Epithelial cell of proximal tubule (primary cell): ENCODE measurements around the gene MCC. TPM values are rescaled to one million over a fixed set of nuclear protein-coding genes. Genes with fewer than 3 reads are reported as not detected.

ENCODE experiments used
- DNase-seq: peaks from one replicate; pipeline ENCODE4 v3.0.0-alpha.2; 2011; ENCODE audit warnings: low read depth
- H3K4me3 ChIP-seq: 2 replicates; pipeline ENCODE4 v1.5.1; 2011; ENCODE audit warnings: low read depth, mild to moderate bottlenecking, low read length
- total RNA-seq: library from RNA; depleted of rRNA; stranded (reverse); fragments of >200 nt; gene quantifications from 2 replicates; pipeline ENCODE4 v1.2.3, GENCODE V29; 2015
- TF ChIP-seq, protein P1 (sequence below): conservative IDR thresholded peaks from 2 replicates; pipeline ENCODE4 v1.5.1; 2012; ENCODE audit warnings: low read depth, mild to moderate bottlenecking, low read length

Gene MCC
- total RNA-seq, 1 donor from 2014 or later = 6.3 TPM

DNA sequence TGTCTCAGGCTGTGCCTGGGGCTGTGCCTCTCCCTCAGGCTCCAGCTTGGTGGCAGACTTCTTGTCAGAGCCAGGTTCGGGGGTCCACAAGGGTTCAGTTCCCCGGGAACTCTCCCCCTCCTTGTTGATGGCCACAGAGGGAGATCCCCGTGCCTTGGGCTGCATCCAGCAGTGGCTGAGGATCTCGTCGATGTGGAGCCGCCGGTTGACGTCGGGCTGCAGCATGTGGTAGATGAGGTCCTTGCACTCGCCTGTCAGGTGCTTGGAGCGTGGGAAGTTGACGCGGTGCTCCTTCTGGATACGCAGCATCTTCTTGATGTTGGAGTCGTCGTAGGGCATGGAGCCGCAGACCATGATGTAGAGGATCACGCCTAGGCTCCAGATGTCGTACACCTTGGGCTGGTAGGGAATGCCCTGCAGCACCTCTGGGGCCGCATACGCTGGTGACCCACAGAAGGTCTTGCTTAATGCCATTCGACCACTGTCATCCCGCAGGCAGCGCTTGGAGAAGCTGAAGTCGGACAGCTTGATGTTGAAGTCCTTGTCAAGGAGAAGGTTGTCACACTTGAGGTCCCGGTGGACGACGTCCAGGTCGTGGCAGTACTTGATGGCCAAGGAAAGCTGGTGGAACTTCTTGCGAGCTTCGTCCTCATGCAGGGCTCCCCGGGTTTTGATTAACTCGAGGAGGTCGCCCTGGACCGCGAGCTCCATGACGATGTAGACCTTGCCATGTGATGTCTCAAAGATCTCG lies 54.2 kb downstream of the MCC start:
- TF ChIP-seq, protein P1, sequence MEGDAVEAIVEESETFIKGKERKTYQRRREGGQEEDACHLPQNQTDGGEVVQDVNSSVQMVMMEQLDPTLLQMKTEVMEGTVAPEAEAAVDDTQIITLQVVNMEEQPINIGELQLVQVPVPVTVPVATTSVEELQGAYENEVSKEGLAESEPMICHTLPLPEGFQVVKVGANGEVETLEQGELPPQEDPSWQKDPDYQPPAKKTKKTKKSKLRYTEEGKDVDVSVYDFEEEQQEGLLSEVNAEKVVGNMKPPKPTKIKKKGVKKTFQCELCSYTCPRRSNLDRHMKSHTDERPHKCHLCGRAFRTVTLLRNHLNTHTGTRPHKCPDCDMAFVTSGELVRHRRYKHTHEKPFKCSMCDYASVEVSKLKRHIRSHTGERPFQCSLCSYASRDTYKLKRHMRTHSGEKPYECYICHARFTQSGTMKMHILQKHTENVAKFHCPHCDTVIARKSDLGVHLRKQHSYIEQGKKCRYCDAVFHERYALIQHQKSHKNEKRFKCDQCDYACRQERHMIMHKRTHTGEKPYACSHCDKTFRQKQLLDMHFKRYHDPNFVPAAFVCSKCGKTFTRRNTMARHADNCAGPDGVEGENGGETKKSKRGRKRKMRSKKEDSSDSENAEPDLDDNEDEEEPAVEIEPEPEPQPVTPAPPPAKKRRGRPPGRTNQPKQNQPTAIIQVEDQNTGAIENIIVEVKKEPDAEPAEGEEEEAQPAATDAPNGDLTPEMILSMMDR = no peak
- H3K4me3 ChIP-seq = no peak overlapping the region
- DNase-seq = no peak

DNA sequence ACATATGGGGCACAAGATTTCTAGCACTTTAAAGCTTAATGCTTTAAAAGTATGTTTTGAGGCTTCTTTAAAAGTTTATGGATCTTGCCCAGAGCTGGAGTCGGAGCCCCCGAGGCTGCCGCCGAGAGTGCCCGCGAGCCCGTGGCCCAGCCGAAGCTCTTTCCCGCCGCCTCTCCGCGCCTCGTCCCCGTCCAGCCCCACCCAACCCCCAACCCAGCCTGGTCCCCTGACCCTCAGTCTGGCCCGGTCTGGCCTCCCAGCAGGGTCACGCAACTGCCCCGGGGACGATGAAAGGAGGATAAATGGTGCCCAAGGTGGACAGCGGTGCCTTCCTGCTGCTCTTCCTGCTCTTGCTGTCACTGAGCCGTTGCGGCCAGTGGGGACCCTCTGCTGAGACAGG lies 55.2 kb downstream of the MCC start:
- H3K4me3 ChIP-seq = no peak overlapping the region
- TF ChIP-seq, protein P1 = no peak

DNA sequence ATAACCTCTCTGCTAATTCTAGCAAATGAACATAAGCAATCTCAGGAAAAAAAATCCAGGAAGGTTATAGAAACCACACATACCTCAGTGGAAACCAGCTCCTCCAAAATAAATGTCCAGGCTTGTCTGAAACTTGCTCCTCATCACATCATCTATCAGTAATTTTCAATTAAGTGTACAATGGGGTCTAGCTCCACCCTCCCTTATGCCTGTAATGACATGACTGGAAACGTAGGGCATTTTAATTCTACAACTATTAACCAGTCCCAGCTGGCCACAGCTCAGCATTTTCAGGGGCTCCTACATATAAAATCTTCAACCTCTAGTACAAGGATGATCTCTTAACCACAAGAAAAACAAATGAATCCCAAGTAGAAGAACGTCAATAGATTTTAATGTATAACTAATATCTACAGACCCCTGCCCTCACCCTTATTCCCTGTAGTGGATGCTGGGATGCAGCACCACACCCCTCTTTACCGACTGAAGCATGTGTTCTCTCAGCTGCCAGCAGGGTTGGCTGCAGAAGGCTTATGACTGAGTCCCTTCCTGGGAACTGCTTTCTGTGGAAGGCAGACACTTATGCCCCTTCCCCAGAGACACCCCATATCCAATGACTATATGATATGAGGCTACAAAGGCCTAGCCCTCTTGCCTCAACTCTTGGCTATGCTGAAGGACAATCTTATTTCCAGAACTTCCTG lies 60.2 kb downstream of the MCC start:
- TF ChIP-seq, protein P1 = no peak
- H3K4me3 ChIP-seq = no peak overlapping the region
- DNase-seq = no peak

More for the DNA sequence above, 55.2 kb downstream of the MCC start:
- no peak for DNase-seq

DNA sequence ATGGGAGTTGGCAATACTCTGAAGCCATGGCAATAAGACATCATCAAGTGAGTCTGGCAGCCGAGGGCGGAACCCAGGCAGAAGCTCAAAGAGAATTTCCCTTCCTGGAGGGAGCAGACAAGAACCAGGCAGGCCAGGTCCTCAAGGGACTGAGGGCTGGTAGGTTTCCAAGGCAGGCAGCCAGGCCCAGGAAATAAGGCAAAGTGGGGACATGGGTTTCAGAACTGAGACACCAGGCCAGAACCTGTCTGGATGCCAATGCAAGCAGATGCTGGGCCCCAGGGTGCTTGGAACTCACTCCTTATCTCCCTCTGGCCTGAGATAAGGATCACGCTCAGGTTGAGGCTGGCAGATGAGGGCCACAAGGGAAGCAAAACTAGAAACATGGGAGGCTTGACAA lies 62.3 kb downstream of the MCC start:
- TF ChIP-seq, protein P1 = no peak
- DNase-seq = no peak
- no peak overlapping the region for H3K4me3 ChIP-seq

DNA sequence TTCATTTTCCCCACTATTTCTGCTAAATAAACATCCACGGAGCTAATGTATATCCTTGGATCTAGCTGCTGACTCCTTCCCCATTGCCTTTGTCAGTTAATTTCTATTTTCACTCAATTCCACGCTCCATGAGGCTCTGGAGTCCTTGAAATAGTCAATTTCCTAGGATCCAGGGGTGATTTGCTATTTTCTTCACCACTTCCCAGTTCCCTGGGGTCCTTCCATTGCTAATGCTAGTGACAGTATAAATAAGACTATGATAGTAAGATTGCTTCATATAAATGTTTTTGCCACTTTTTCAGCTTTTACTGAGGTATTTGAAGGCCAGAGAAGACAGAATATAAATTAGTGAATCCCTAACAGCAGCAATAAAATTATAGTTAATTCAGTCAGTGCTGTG lies 66.6 kb downstream of the MCC start:
- TF ChIP-seq, protein P1 = no peak
- DNase-seq = no peak
- no peak overlapping the region for H3K4me3 ChIP-seq

DNA sequence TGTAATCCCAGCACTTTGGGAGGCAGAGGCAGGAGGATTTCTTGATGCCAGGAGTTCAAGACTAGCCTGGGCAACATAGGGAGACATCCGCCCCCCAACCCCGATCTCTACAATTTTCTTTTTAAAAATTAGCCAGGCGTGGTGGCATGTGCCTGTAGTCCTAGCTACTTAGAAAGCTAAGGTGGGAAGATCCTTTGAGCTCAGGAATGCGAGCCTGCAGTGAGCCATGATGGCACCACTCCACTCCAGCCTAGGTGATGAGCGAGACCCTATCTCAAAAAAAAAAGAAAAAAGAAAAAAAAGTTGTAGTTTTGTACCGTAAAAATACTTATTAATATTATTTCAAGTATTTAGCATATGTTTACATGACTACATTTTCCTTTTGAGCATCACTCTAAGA lies 82.7 kb downstream of the MCC start:
- no peak for DNase-seq
- TF ChIP-seq, protein P1 = no peak
- no peak overlapping the region for H3K4me3 ChIP-seq
